Measurements from ENCODE around the gene SCUBE1. TPM values are rescaled to one million over a fixed set of nuclear protein-coding genes. Genes with fewer than 3 reads are reported as not detected.

SCUBE1 gene
- total and polyA plus RNA-seq, 2 experiments from 2014 or later, result 2.1 to 2.2 TPM

GRCh38 chr22:43257961-43258360 lies 85.2 kb downstream of the SCUBE1 start:
- Histone ChIP-seq H3K27ac (no peak overlapping the region), H2AFZ (no peak overlapping the region), H3K27me3 (no peaks in the 10 kb centered on the region), H3K4me2 (no peak overlapping the region), H3K4me3 (no peak overlapping the region), H3K9me3 (ENCODE audit: low read depth) (no peaks in the 10 kb centered on the region), H4K20me1 (ENCODE audit: insufficient read depth, poor library complexity, severe bottlenecking) (no peaks in the 10 kb centered on the region), H3K36me3 (replicated peaks; ENCODE audit: insufficient read depth, low read depth) (no peaks in the 10 kb centered on the region), H3K79me2 (no peaks in the 10 kb centered on the region), H3K9me2 (replicated peaks; ENCODE audit: insufficient read depth) (no peaks in the 10 kb centered on the region), H3K4me1 (ENCODE audit: insufficient read depth) (no peaks in the 10 kb centered on the region)
- TF ChIP-seq EZH2phosphoT487 (IDR thresholded peaks at IDR 0.05; ENCODE audit: low read depth, severe bottlenecking, unreplicated experiment), result no peak
- no peak for TF ChIP-seq EZH2 (IDR thresholded peaks at IDR 0.05; ENCODE audit: borderline replicate concordance)
- no peak for TF ChIP-seq CTCF (IDR thresholded peaks at IDR 0.05; ENCODE audit: poor library complexity)
- WGBS (ENCODE audit: low lambda C conversion rate, missing lambda C conversion rate), result 99% methylated on average over 7 of the region's 20 CpGs
- DNase-seq (ENCODE audit: low spot score), result no peak

GRCh38 chr22:43257549-43257948 lies 85.6 kb downstream of the SCUBE1 start:
- TF ChIP-seq EZH2 (IDR thresholded peaks at IDR 0.05; ENCODE audit: borderline replicate concordance) (no peak), CTCF (IDR thresholded peaks at IDR 0.05; ENCODE audit: poor library complexity) (no peak), EZH2phosphoT487 (IDR thresholded peaks at IDR 0.05; ENCODE audit: low read depth, severe bottlenecking, unreplicated experiment) (no peak)
- Histone ChIP-seq H4K20me1 (ENCODE audit: insufficient read depth, poor library complexity, severe bottlenecking) (no peaks in the 10 kb centered on the region), H3K9me2 (replicated peaks; ENCODE audit: insufficient read depth) (no peaks in the 10 kb centered on the region), H3K4me2 (no peak overlapping the region), H2AFZ (no peak overlapping the region), H3K4me3 (no peak overlapping the region), H3K27me3 (no peaks in the 10 kb centered on the region), H3K9me3 (ENCODE audit: low read depth) (no peaks in the 10 kb centered on the region), H3K36me3 (replicated peaks; ENCODE audit: insufficient read depth, low read depth) (no peaks in the 10 kb centered on the region), H3K4me1 (ENCODE audit: insufficient read depth) (no peaks in the 10 kb centered on the region), H3K27ac (no peak overlapping the region), H3K79me2 (no peaks in the 10 kb centered on the region)
- DNase-seq (ENCODE audit: low spot score), result no peak
- 86% methylated on average over 10 of the region's 10 CpGs for WGBS (ENCODE audit: low lambda C conversion rate, missing lambda C conversion rate)

GRCh38 chr22:43256976-43257545 lies 86.1 kb downstream of the SCUBE1 start:
- H3K4me1 ChIP-seq (ENCODE audit: insufficient read depth), result no peaks in the 10 kb centered on the region
- TF ChIP-seq EZH2phosphoT487 (IDR thresholded peaks at IDR 0.05; ENCODE audit: low read depth, severe bottlenecking, unreplicated experiment) (no peak), EZH2 (IDR thresholded peaks at IDR 0.05; ENCODE audit: borderline replicate concordance) (no peak), CTCF (IDR thresholded peaks at IDR 0.05; ENCODE audit: poor library complexity) (no peak)

More at GRCh38 chr22:43256976-43257545, 86.1 kb downstream of the SCUBE1 start:
- Histone ChIP-seq H3K9me3 (ENCODE audit: low read depth) (no peaks in the 10 kb centered on the region), H3K79me2 (no peaks in the 10 kb centered on the region), H2AFZ (no peak overlapping the region), H3K27me3 (no peaks in the 10 kb centered on the region), H3K27ac (no peak overlapping the region), H4K20me1 (ENCODE audit: insufficient read depth, poor library complexity, severe bottlenecking) (no peaks in the 10 kb centered on the region), H3K36me3 (replicated peaks; ENCODE audit: insufficient read depth, low read depth) (no peaks in the 10 kb centered on the region), H3K4me3 (no peak overlapping the region), H3K4me2 (no peak overlapping the region), H3K9me2 (replicated peaks; ENCODE audit: insufficient read depth) (no peaks in the 10 kb centered on the region)
- 89% methylated on average over 8 of the region's 8 CpGs for WGBS (ENCODE audit: low lambda C conversion rate, missing lambda C conversion rate)
- no peak for DNase-seq (ENCODE audit: low spot score)
